HFFc6 (cell line): ENCODE measurements around the gene CBX6. TPM values are rescaled to one million over a fixed set of nuclear protein-coding genes. Genes with fewer than 3 reads are reported as not detected.
"Not testable (repeated sequence)": the region's sequence is repeated elsewhere in the genome, so short reads cannot be mapped to it uniquely, and the experiment has no call there.

Experiments
- DNase-seq: peaks from one replicate; pipeline ENCODE4 v3.0.0-alpha.2; 2018
- H3K27ac Mint-ChIP-seq: 2 replicates; pipeline ENCODE4 v1.8.0; 2020; ENCODE audit warnings: mild to moderate bottlenecking, mixed read lengths
- H3K27me3 Mint-ChIP-seq: 2 replicates; pipeline ENCODE4 v1.8.0; 2021; ENCODE audit warnings: mild to moderate bottlenecking, moderate library complexity, mixed read lengths; ENCODE audit not compliant: insufficient read depth
- H3K36me3 Mint-ChIP-seq: 2 replicates; pipeline ENCODE4 v1.8.0; 2021; ENCODE audit warnings: low read depth, mixed read lengths
- H3K4me1 Mint-ChIP-seq: 2 replicates; pipeline ENCODE4 v1.8.0; 2020; ENCODE audit warnings: low read depth, mixed read lengths
- H3K4me3 Mint-ChIP-seq: 2 replicates; pipeline ENCODE4 v1.8.0; 2020; ENCODE audit warnings: mild to moderate bottlenecking, moderate library complexity, mixed read lengths
- H3K9me3 Mint-ChIP-seq: 2 replicates; pipeline ENCODE4 v1.8.0; 2020; ENCODE audit warnings: mild to moderate bottlenecking, mixed read lengths
- CTCF ChIP-seq: fragments of 200-600 bp; sonication (generic); IDR thresholded peaks from 2 replicates; pipeline ENCODE4 v1.5.0; 2021; ENCODE audit warnings: antibody characterized with exemption, mild to moderate bottlenecking
- total RNA-seq, 6 experiments: library from RNA; stranded (reverse); fragmentation: NEBNext Ultra II Directional; extraction: Animal tissue kit (Norgen Biotek cat#: 25700); gene quantifications; 2 replicates in 1 of 6; 3 replicates in 5 of 6; pipeline ENCODE4 v1.2.3, GENCODE V29; 2021

Gene CBX6
- total RNA-seq, 6 experiments from 2014 or later, result 72.0 to 91.5 (median 75.3) TPM

DNA sequence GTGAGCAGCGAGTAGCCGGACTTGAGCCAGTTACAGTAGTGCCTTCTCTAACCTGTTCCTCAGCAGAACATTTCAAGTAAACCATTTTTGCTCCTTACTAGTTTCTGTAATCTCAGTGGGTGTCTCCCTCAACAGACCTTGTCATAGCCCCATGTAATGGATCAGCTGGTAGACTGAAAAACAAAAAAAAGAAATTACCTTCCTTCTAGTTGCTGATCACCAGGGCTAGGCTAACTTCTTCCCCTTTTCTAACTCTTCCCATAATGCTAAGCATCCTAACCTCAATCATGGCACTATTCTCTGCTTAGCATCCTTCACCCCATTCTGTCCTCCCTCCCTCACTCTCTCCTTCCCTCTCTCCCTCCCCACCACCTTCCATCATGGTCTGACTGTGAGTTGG is 35.8 kb upstream of the CBX6 start:
- H3K27me3 Mint-ChIP-seq, result peaks cover 27% of the 10 kb centered on the region
- H3K9me3 Mint-ChIP-seq, result peaks cover 25% of the 10 kb centered on the region
- H3K36me3 Mint-ChIP-seq, result peaks cover 5% of the 10 kb centered on the region; the same call in 1 of the 2 replicates
- no peaks in the 10 kb centered on the region for H3K4me1 Mint-ChIP-seq
- H3K27ac Mint-ChIP-seq, result no peak overlapping the region
- no peak for TF ChIP-seq CTCF
- no peak for DNase-seq
- no peak overlapping the region for H3K4me3 Mint-ChIP-seq

- no peak overlapping the region for H3K4me3 Mint-ChIP-seq
- peaks cover 5% of the 10 kb centered on the region; the same call in 1 of the 2 replicates for H3K36me3 Mint-ChIP-seq
- H3K27ac Mint-ChIP-seq, result no peak overlapping the region
- H3K9me3 Mint-ChIP-seq, result peaks cover 25% of the 10 kb centered on the region
- peaks cover 23% of the 10 kb centered on the region for H3K27me3 Mint-ChIP-seq
- H3K4me1 Mint-ChIP-seq, result no peaks in the 10 kb centered on the region
- TF ChIP-seq CTCF, result no peak
- DNase-seq, result no peak
These were observed 34.0 kb upstream of the CBX6 start for GRCh38 chr22:38906052-38906451.

- DNase-seq, H3K4me3 Mint-ChIP-seq, H3K27ac Mint-ChIP-seq, H3K4me1 Mint-ChIP-seq, H3K36me3 Mint-ChIP-seq: not testable (repeated sequence)
- Mint-ChIP-seq H3K27me3 (peaks cover 19% of the 10 kb centered on the region), H3K9me3 (peaks cover 25% of the 10 kb centered on the region)
These were observed 32.1 kb upstream of the CBX6 start for GRCh38 chr22:38904052-38904617.

DNA sequence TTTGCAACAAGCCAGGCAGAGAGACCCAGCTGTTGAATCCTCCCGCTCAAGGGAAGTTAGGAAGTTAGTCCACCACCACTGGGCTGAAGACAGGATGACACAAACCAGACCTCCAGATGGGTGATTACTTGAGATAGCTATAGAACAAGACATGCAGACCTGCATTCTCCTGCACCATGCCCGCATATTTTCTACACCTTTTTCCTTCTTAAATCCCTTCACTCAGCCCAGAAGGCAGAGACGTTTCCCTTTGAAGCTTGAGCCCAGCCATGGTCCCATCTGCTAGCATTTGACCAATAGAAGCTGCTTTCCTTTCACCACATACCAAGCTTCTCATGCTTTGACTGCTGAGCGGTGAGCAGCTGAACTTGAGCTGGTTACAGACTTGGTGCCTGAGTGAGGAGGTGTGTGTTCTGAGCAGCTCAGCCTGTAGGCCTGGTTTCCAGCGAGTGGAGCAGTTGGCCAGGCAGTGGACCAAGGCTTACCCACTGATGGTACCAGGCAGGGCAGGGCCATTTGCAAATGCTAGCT is 29.2 kb upstream of the CBX6 start:
- H3K9me3 Mint-ChIP-seq, result peaks cover 24% of the 10 kb centered on the region
- H3K27me3 Mint-ChIP-seq, result peaks cover 13% of the 10 kb centered on the region
- no peak for TF ChIP-seq CTCF
- H3K4me1 Mint-ChIP-seq, result no peaks in the 10 kb centered on the region; the same call in 1 of the 2 replicates
- H3K27ac Mint-ChIP-seq, result no peak overlapping the region
- H3K36me3 Mint-ChIP-seq, result peaks cover 5% of the 10 kb centered on the region; the same call in 1 of the 2 replicates
- H3K4me3 Mint-ChIP-seq, result no peak overlapping the region
- DNase-seq, result no peak

DNA sequence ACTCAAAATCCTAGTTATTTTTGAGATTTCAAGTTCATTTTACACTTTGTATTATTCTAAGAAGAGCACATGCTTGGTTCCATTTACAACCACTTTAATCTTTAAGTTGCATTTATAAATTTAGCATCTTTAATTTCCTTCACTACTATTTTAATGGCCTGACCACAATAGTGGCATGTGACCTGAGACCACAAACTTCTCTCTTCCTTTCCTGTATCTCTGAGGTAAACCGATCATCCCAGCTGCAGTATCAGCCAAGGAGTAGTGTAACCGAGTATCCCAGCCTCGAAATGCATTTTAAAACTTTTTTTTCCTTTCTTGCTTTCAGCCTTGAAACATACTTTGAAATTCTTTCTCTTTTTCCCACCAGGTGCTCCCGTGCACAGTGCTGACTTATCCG is 28.7 kb upstream of the CBX6 start:
- no peak for TF ChIP-seq CTCF
- no peak overlapping the region for H3K4me3 Mint-ChIP-seq
- peaks cover 13% of the 10 kb centered on the region for H3K27me3 Mint-ChIP-seq
- no peak for DNase-seq
- H3K4me1 Mint-ChIP-seq, result no peaks in the 10 kb centered on the region; the same call in 1 of the 2 replicates
- H3K9me3 Mint-ChIP-seq, result peaks cover 19% of the 10 kb centered on the region
- no peak overlapping the region for H3K27ac Mint-ChIP-seq
- H3K36me3 Mint-ChIP-seq, result peaks cover 5% of the 10 kb centered on the region; the same call in 1 of the 2 replicates

- Mint-ChIP-seq H3K27ac (no peak overlapping the region), H3K9me3 (no peaks in the 10 kb centered on the region), H3K36me3 (no peaks in the 10 kb centered on the region), H3K4me3 (no peak overlapping the region), H3K27me3 (peaks cover 24% of the 10 kb centered on the region), H3K4me1 (no peaks in the 10 kb centered on the region)
- no peak for DNase-seq
- no peak for TF ChIP-seq CTCF
These were observed 19.2 kb upstream of the CBX6 start for GRCh38 chr22:38891256-38891655.
